ENCODE data around the gene ZMYND19. TPM values are rescaled to one million over a fixed set of nuclear protein-coding genes. Genes with fewer than 3 reads are reported as not detected.

Gene ZMYND19
- total RNA-seq, 1 experiment from 2014 or later, result 77.9 TPM

- TF ChIP-seq, protein P1, sequence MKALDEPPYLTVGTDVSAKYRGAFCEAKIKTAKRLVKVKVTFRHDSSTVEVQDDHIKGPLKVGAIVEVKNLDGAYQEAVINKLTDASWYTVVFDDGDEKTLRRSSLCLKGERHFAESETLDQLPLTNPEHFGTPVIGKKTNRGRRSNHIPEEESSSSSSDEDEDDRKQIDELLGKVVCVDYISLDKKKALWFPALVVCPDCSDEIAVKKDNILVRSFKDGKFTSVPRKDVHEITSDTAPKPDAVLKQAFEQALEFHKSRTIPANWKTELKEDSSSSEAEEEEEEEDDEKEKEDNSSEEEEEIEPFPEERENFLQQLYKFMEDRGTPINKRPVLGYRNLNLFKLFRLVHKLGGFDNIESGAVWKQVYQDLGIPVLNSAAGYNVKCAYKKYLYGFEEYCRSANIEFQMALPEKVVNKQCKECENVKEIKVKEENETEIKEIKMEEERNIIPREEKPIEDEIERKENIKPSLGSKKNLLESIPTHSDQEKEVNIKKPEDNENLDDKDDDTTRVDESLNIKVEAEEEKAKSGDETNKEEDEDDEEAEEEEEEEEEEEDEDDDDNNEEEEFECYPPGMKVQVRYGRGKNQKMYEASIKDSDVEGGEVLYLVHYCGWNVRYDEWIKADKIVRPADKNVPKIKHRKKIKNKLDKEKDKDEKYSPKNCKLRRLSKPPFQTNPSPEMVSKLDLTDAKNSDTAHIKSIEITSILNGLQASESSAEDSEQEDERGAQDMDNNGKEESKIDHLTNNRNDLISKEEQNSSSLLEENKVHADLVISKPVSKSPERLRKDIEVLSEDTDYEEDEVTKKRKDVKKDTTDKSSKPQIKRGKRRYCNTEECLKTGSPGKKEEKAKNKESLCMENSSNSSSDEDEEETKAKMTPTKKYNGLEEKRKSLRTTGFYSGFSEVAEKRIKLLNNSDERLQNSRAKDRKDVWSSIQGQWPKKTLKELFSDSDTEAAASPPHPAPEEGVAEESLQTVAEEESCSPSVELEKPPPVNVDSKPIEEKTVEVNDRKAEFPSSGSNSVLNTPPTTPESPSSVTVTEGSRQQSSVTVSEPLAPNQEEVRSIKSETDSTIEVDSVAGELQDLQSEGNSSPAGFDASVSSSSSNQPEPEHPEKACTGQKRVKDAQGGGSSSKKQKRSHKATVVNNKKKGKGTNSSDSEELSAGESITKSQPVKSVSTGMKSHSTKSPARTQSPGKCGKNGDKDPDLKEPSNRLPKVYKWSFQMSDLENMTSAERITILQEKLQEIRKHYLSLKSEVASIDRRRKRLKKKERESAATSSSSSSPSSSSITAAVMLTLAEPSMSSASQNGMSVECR (CRISPR knock-in tag; IDR thresholded peaks at IDR 0.05; ENCODE audit: borderline replicate concordance), result no peak
- TF ChIP-seq ZBTB21 (CRISPR knock-in tag; IDR thresholded peaks at IDR 0.05; ENCODE audit: borderline replicate concordance), result no peak
- no peak for TF ChIP-seq ZNF263 (CRISPR knock-in tag; IDR thresholded peaks at IDR 0.05; ENCODE audit: low read depth)
These were observed 46.9 kb downstream of the ZMYND19 start (continued) for GRCh38 chr9:137543237-137543963.

DNA sequence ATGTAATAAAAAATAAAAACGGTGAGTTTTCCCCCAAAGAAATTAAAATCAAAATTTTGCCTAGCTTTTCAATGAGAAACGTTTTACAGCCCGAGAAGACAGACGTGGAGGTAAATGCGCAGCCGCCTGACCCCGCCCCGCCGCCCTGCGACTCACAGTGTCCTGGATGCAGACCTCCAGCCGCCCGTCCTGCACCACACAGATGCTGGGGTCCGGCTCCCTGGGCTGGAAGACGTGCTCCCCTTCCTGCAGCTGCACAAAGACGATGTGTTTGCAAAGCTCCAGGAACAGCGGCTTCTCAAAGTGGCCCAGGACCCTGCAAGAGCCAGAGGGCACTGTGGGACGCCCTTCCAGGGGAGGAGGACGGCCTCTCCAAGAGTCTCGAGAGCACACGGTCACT, 47.8 kb downstream of the ZMYND19 start:
- CTCF ChIA-PET, result interaction anchor here (0.6 to 1.5 kb wide), 3 partner anchors 10 to 256 kb away, joined by 3 to 7 read pairs (median 5); partner anchors contain the start of genes EXD3, MRPL41 and NOXA1
- H3K4me3 Mint-ChIP-seq, result no peak overlapping the region
- H3K27ac Mint-ChIP-seq, result no peak overlapping the region
- ATAC-seq (no peak), DNase-seq (ENCODE audit: low spot score) (no peak)
- peaks cover 3% of the 10 kb centered on the region for H3K27me3 Mint-ChIP-seq (ENCODE audit: low read depth)
- peaks cover 18% of the 10 kb centered on the region for H3K9me3 Mint-ChIP-seq
- no peaks in the 10 kb centered on the region for H3K4me1 Mint-ChIP-seq
- H3K36me3 Mint-ChIP-seq, result peaks cover 17% of the 10 kb centered on the region; the same call in 1 of the 2 replicates
- POLR2A ChIA-PET, result interaction anchor here (1.0 kb wide), 1 partner anchor 8 kb away, joined by 6 read pairs; the partner anchor contains the start of gene PNPLA7
- TF ChIP-seq SP1 (CRISPR knock-in tag; conservative IDR thresholded peaks at IDR 0.05) (no peak), EMX1 (CRISPR knock-in tag; IDR thresholded peaks at IDR 0.05) (no peak), ZNF121 (CRISPR knock-in tag; IDR thresholded peaks at IDR 0.05) (no peak), ZNF512 (CRISPR knock-in tag; IDR thresholded peaks at IDR 0.05; ENCODE audit: borderline replicate concordance) (no peak), ZNF138 (CRISPR knock-in tag; conservative IDR thresholded peaks at IDR 0.05) (no peak), ATF1 (CRISPR knock-in tag; IDR thresholded peaks at IDR 0.05) (no peak), NFATC4 (CRISPR knock-in tag; IDR thresholded peaks at IDR 0.05) (no peak), CDX4 (CRISPR knock-in tag; IDR thresholded peaks at IDR 0.05; ENCODE audit: borderline replicate concordance) (no peak), NR2C2 (CRISPR knock-in tag; IDR thresholded peaks at IDR 0.05) (no peak), ETV6 (CRISPR knock-in tag; IDR thresholded peaks at IDR 0.05) (no peak)
- TF ChIP-seq, protein P2, sequence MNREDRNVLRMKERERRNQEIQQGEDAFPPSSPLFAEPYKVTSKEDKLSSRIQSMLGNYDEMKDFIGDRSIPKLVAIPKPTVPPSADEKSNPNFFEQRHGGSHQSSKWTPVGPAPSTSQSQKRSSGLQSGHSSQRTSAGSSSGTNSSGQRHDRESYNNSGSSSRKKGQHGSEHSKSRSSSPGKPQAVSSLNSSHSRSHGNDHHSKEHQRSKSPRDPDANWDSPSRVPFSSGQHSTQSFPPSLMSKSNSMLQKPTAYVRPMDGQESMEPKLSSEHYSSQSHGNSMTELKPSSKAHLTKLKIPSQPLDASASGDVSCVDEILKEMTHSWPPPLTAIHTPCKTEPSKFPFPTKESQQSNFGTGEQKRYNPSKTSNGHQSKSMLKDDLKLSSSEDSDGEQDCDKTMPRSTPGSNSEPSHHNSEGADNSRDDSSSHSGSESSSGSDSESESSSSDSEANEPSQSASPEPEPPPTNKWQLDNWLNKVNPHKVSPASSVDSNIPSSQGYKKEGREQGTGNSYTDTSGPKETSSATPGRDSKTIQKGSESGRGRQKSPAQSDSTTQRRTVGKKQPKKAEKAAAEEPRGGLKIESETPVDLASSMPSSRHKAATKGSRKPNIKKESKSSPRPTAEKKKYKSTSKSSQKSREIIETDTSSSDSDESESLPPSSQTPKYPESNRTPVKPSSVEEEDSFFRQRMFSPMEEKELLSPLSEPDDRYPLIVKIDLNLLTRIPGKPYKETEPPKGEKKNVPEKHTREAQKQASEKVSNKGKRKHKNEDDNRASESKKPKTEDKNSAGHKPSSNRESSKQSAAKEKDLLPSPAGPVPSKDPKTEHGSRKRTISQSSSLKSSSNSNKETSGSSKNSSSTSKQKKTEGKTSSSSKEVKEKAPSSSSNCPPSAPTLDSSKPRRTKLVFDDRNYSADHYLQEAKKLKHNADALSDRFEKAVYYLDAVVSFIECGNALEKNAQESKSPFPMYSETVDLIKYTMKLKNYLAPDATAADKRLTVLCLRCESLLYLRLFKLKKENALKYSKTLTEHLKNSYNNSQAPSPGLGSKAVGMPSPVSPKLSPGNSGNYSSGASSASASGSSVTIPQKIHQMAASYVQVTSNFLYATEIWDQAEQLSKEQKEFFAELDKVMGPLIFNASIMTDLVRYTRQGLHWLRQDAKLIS (CRISPR knock-in tag; IDR thresholded peaks at IDR 0.05; ENCODE audit: borderline replicate concordance), result no peak
- TF ChIP-seq, protein P3, sequence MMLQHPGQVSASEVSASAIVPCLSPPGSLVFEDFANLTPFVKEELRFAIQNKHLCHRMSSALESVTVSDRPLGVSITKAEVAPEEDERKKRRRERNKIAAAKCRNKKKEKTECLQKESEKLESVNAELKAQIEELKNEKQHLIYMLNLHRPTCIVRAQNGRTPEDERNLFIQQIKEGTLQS (CRISPR knock-in tag; conservative IDR thresholded peaks at IDR 0.05), result no peak
- TF ChIP-seq, protein P4, sequence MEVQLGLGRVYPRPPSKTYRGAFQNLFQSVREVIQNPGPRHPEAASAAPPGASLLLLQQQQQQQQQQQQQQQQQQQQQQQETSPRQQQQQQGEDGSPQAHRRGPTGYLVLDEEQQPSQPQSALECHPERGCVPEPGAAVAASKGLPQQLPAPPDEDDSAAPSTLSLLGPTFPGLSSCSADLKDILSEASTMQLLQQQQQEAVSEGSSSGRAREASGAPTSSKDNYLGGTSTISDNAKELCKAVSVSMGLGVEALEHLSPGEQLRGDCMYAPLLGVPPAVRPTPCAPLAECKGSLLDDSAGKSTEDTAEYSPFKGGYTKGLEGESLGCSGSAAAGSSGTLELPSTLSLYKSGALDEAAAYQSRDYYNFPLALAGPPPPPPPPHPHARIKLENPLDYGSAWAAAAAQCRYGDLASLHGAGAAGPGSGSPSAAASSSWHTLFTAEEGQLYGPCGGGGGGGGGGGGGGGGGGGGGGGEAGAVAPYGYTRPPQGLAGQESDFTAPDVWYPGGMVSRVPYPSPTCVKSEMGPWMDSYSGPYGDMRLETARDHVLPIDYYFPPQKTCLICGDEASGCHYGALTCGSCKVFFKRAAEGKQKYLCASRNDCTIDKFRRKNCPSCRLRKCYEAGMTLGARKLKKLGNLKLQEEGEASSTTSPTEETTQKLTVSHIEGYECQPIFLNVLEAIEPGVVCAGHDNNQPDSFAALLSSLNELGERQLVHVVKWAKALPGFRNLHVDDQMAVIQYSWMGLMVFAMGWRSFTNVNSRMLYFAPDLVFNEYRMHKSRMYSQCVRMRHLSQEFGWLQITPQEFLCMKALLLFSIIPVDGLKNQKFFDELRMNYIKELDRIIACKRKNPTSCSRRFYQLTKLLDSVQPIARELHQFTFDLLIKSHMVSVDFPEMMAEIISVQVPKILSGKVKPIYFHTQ (CRISPR knock-in tag; IDR thresholded peaks at IDR 0.05), result no peak
